Stimulated activated naive B cell treated with anti-CD40 and anti-IgM and Interleukin-4, amounts not matched to agents 10 μg/mL and 1 μg/mL and 100 μg/mL, for 72 hours (primary cell): ENCODE data around the gene LPP.
A peak's percentile ranks its signal among the peaks of the same experiment; 100 is the strongest.

Experiments used
- ATAC-seq, 2 donors: fragments of 150-1000 bp; cut with Tn5 transposase; replicated peaks; 2 replicates each; pipeline ENCODE4 v1.10.0; 2021; ENCODE audit warnings: moderate library complexity in 1 of 2
- DNase-seq: peaks from one replicate; pipeline ENCODE4 v3.0.0; 2021
- H3K27ac Mint-ChIP-seq: one replicate; pipeline ENCODE4 v1.8.0; 2022; ENCODE audit warnings: mild to moderate bottlenecking, mixed read lengths
- H3K27me3 Mint-ChIP-seq, 2 donors: one replicate each; pipeline ENCODE4 v1.8.0; 2022; ENCODE audit warnings: mixed read lengths in 2 of 2
- H3K36me3 Mint-ChIP-seq, 2 donors: one replicate each; pipeline ENCODE4 v1.8.0; 2022; ENCODE audit warnings: mixed read lengths in 2 of 2, mild to moderate bottlenecking in 1 of 2
- H3K4me1 Mint-ChIP-seq, 2 donors: one replicate each; pipeline ENCODE4 v1.8.0; 2022; ENCODE audit warnings: mixed read lengths in 2 of 2, mild to moderate bottlenecking in 1 of 2
- H3K4me3 Mint-ChIP-seq, 2 donors: one replicate each; pipeline ENCODE4 v1.8.0; 2022; ENCODE audit warnings: mild to moderate bottlenecking in 2 of 2, mixed read lengths in 2 of 2, moderate library complexity in 1 of 2
- H3K9me3 Mint-ChIP-seq, 2 donors: one replicate each; pipeline ENCODE4 v1.8.0; 2022; ENCODE audit warnings: mixed read lengths in 2 of 2, mild to moderate bottlenecking in 1 of 2

Gene LPP

GRCh38 chr3:188468662-188469061 lies 314.7 kb downstream of the LPP start:
- Mint-ChIP-seq H3K4me1 (peaks cover 25 to 46% of the 10 kb centered on the region in 2 donors), H3K9me3 (peaks cover 0 to 5% of the 10 kb centered on the region in 2 donors), H3K4me3 (no peak overlapping the region), H3K27me3 (no peaks in the 10 kb centered on the region), H3K27ac (no peak overlapping the region), H3K36me3 (peaks cover 16 to 28% of the 10 kb centered on the region in 2 donors)
- no peak for DNase-seq
- no peak for ATAC-seq

- no peak for DNase-seq
- no peak overlapping the region for H3K27ac Mint-ChIP-seq
- H3K9me3 Mint-ChIP-seq, result peaks cover 0 to 5% of the 10 kb centered on the region in 2 donors
- no peak for ATAC-seq
- H3K36me3 Mint-ChIP-seq, result peaks cover 16 to 28% of the 10 kb centered on the region in 2 donors
- H3K4me3 Mint-ChIP-seq, result no peak overlapping the region
- H3K27me3 Mint-ChIP-seq, result no peaks in the 10 kb centered on the region
- peaks cover 27 to 50% of the 10 kb centered on the region in 2 donors for H3K4me1 Mint-ChIP-seq
Observed at GRCh38 chr3:188469228-188469885, 315.4 kb downstream of the LPP start.

GRCh38 chr3:188470508-188471130 lies 316.7 kb downstream of the LPP start:
- H3K9me3 Mint-ChIP-seq, result peaks cover 0 to 5% of the 10 kb centered on the region in 2 donors
- H3K36me3 Mint-ChIP-seq, result peaks cover 16 to 26% of the 10 kb centered on the region in 2 donors
- ATAC-seq, result no peak
- no peak overlapping the region for H3K27ac Mint-ChIP-seq
- H3K27me3 Mint-ChIP-seq, result no peaks in the 10 kb centered on the region
- H3K4me3 Mint-ChIP-seq, result no peak overlapping the region
- H3K4me1 Mint-ChIP-seq, result peaks cover 26 to 52% of the 10 kb centered on the region in 2 donors
- no peak for DNase-seq

GRCh38 chr3:188471723-188472122 lies 317.8 kb downstream of the LPP start:
- H3K36me3 Mint-ChIP-seq, result peaks cover 13 to 29% of the 10 kb centered on the region in 2 donors
- H3K27ac Mint-ChIP-seq, result no peak overlapping the region
- H3K9me3 Mint-ChIP-seq, result peaks cover 0 to 3% of the 10 kb centered on the region in 2 donors
- peaks cover 24 to 48% of the 10 kb centered on the region in 2 donors for H3K4me1 Mint-ChIP-seq
- DNase-seq, result no peak
- H3K27me3 Mint-ChIP-seq, result no peaks in the 10 kb centered on the region
- peak overlapping the region in 1 of 2 donors; percentile 22 for H3K4me3 Mint-ChIP-seq
- no peak for ATAC-seq

GRCh38 chr3:188472336-188472735 lies 318.4 kb downstream of the LPP start:
- Mint-ChIP-seq H3K9me3 (peaks cover 0 to 3% of the 10 kb centered on the region in 2 donors), H3K27me3 (no peaks in the 10 kb centered on the region), H3K4me1 (peaks cover 27 to 51% of the 10 kb centered on the region in 2 donors), H3K27ac (peak overlapping the region; percentile 56), H3K4me3 (peak overlapping the region in 1 of 2 donors; percentile 37), H3K36me3 (peaks cover 13 to 28% of the 10 kb centered on the region in 2 donors)
- DNase-seq, result no peak
- peak; percentile 23 to 31 for ATAC-seq

GRCh38 chr3:188473045-188473444 lies 319.1 kb downstream of the LPP start:
- DNase-seq (no peak), ATAC-seq (no peak)
- H3K4me1 Mint-ChIP-seq, result peaks cover 26 to 48% of the 10 kb centered on the region in 2 donors
- no peaks in the 10 kb centered on the region for H3K27me3 Mint-ChIP-seq
- peaks cover 10 to 24% of the 10 kb centered on the region in 2 donors for H3K36me3 Mint-ChIP-seq
- peak overlapping the region in 1 of 2 donors; percentile 50 for H3K4me3 Mint-ChIP-seq
- no peaks in the 10 kb centered on the region for H3K9me3 Mint-ChIP-seq
- peak overlapping the region; percentile 81 for H3K27ac Mint-ChIP-seq

GRCh38 chr3:188473591-188474288 lies 319.8 kb downstream of the LPP start:
- ATAC-seq, result no peak
- peak overlapping the region; percentile 16 for H3K27ac Mint-ChIP-seq
- H3K36me3 Mint-ChIP-seq, result peaks cover 10 to 20% of the 10 kb centered on the region in 2 donors
- H3K4me1 Mint-ChIP-seq, result peaks cover 26 to 48% of the 10 kb centered on the region in 2 donors
- no peaks in the 10 kb centered on the region for H3K9me3 Mint-ChIP-seq
- H3K27me3 Mint-ChIP-seq, result no peaks in the 10 kb centered on the region
- DNase-seq, result no peak
- H3K4me3 Mint-ChIP-seq, result peak overlapping the region; percentile 11 to 50

- ATAC-seq (no peak), DNase-seq (no peak)
- Mint-ChIP-seq H3K9me3 (peaks cover under 1 to 4% of the 10 kb centered on the region in 2 donors), H3K4me3 (no peak overlapping the region), H3K4me1 (peaks cover 22 to 33% of the 10 kb centered on the region in 2 donors), H3K27ac (no peak overlapping the region), H3K36me3 (peaks cover 6 to 15% of the 10 kb centered on the region in 2 donors), H3K27me3 (no peaks in the 10 kb centered on the region)
Observed at GRCh38 chr3:188476935-188477334, 323.0 kb downstream of the LPP start.

- Mint-ChIP-seq H3K9me3 (peaks cover 4 to 7% of the 10 kb centered on the region in 2 donors), H3K36me3 (peaks cover 23 to 35% of the 10 kb centered on the region in 2 donors), H3K4me1 (peaks cover 10 to 15% of the 10 kb centered on the region in 2 donors), H3K27ac (no peak overlapping the region), H3K4me3 (no peak overlapping the region), H3K27me3 (no peaks in the 10 kb centered on the region)
- DNase-seq (no peak), ATAC-seq (no peak)
Observed at GRCh38 chr3:188480011-188480410, 326.1 kb downstream of the LPP start.

GRCh38 chr3:188482929-188483328 lies 329.0 kb downstream of the LPP start:
- H3K36me3 Mint-ChIP-seq, result peaks cover 41 to 48% of the 10 kb centered on the region in 2 donors
- no peak overlapping the region for H3K4me3 Mint-ChIP-seq
- DNase-seq, result no peak
- H3K27ac Mint-ChIP-seq, result peak overlapping the region; percentile 10
- peaks cover 6 to 7% of the 10 kb centered on the region in 2 donors for H3K9me3 Mint-ChIP-seq
- ATAC-seq, result no peak
- no peaks in the 10 kb centered on the region for H3K27me3 Mint-ChIP-seq
- peaks cover 8 to 10% of the 10 kb centered on the region in 2 donors for H3K4me1 Mint-ChIP-seq

GRCh38 chr3:188486126-188486525 lies 332.2 kb downstream of the LPP start:
- Mint-ChIP-seq H3K27me3 (no peaks in the 10 kb centered on the region), H3K36me3 (peaks cover 50 to 57% of the 10 kb centered on the region in 2 donors), H3K27ac (no peak overlapping the region), H3K9me3 (peaks cover 6 to 7% of the 10 kb centered on the region in 2 donors), H3K4me1 (peaks cover 18 to 28% of the 10 kb centered on the region in 2 donors), H3K4me3 (no peak overlapping the region)
- ATAC-seq (no peak), DNase-seq (no peak)

GRCh38 chr3:188486952-188487351 lies 333.0 kb downstream of the LPP start:
- peaks cover 18 to 29% of the 10 kb centered on the region in 2 donors for H3K4me1 Mint-ChIP-seq
- DNase-seq (no peak), ATAC-seq (no peak)
- H3K27ac Mint-ChIP-seq, result no peak overlapping the region
- H3K9me3 Mint-ChIP-seq, result peaks cover 2 to 5% of the 10 kb centered on the region in 2 donors
- no peaks in the 10 kb centered on the region for H3K27me3 Mint-ChIP-seq
- H3K4me3 Mint-ChIP-seq, result no peak overlapping the region
- peaks cover 46 to 51% of the 10 kb centered on the region in 2 donors for H3K36me3 Mint-ChIP-seq

- ATAC-seq (no peak), DNase-seq (no peak)
- Mint-ChIP-seq H3K36me3 (peaks cover 41 to 47% of the 10 kb centered on the region in 2 donors), H3K27me3 (no peaks in the 10 kb centered on the region), H3K4me1 (peaks cover 16 to 22% of the 10 kb centered on the region in 2 donors), H3K9me3 (peaks cover 0 to 2% of the 10 kb centered on the region in 2 donors), H3K27ac (no peak overlapping the region), H3K4me3 (no peak overlapping the region)
Observed at GRCh38 chr3:188487652-188488051, 333.7 kb downstream of the LPP start.

- Mint-ChIP-seq H3K27me3 (no peaks in the 10 kb centered on the region), H3K27ac (peak overlapping the region; percentile 60), H3K9me3 (peaks cover 0 to 2% of the 10 kb centered on the region in 2 donors), H3K4me3 (no peak overlapping the region), H3K4me1 (peaks cover 16 to 22% of the 10 kb centered on the region in 2 donors), H3K36me3 (peaks cover 44 to 54% of the 10 kb centered on the region in 2 donors)
- DNase-seq (no peak), ATAC-seq (no peak)
Observed at GRCh38 chr3:188488801-188489200, 334.8 kb downstream of the LPP start.
